ENCODE measurements around the gene RAD21L1. TPM values are rescaled to one million over a fixed set of nuclear protein-coding genes. Genes with fewer than 3 reads are reported as not detected.

RAD21L1 gene
- total and polyA plus RNA-seq, 2 donors (not counting 3 experiments of a cell fraction or from before 2014, with no cell fraction given) = 0.06 TPM; not detected in 1

DNA sequence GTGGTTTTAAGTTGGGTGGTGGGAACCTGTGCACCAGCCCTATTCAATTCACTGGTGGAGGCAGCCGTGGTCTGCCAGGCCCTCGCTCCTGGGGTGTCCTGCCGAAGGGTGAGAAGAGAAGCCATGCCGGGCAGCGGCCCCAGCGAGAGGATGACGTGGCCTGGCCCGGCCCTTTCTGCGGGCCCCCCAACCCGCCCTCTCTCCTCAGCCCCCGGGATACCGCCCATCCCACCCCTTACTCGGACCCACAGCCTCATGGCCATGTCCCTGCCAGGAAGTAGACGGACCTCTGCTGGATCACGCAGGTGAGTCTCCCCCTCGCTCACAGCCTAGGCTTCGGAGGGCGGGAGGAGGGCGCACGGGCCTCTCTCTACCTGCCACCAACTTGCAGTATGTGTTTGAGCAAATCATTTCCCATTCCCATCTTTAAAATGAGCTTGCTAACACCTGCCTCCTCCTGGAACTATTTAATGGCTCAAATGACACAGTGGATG is 70.3 kb downstream of the RAD21L1 start:
- intact Hi-C loops (cut with micrococcal nuclease) (no loop called here), dilution Hi-C loops (cut with MboI; ENCODE audit: extremely low pct_ligation_motif_present, low sequenced_read_pairs) (no loop called here)
- no TSS peak for BruUV-seq (replicated peaks)
- Histone ChIP-seq H3K36me3 (ENCODE audit: control insufficient read depth in 2 of 2, extremely low read depth in 1 of 2, insufficient read depth in 2 of 2, low read length in 2 of 2) (no peaks in the 10 kb centered on the region), H3K79me2 (ENCODE audit: control insufficient read depth, insufficient read depth, low read length) (no peaks in the 10 kb centered on the region), H3K9me1 (replicated peaks; ENCODE audit: control insufficient read depth, extremely low read depth, insufficient read depth, low read length) (no peaks in the 10 kb centered on the region), H3K27ac (ENCODE audit: insufficient read depth, low read depth, low read length) (no peak overlapping the region), H3K27me3 (ENCODE audit: control insufficient read depth in 2 of 2, insufficient read depth in 2 of 2, low read length in 2 of 2) (no peaks in the 10 kb centered on the region), H2AFZ (ENCODE audit: low read depth, low read length) (no peak overlapping the region), H3K9ac (replicated peaks; ENCODE audit: extremely low read depth, insufficient read depth, low read length) (no peak overlapping the region), H3K9me3 (replicated peaks; ENCODE audit: control insufficient read depth, insufficient read depth, low read length) (no peaks in the 10 kb centered on the region), H3K4me3 (replicated peaks in 1 of 3; ENCODE audit: insufficient read depth in 1 of 3, low read depth in 1 of 3, low read length in 3 of 3) (no peak overlapping the region), H3K4me1 (ENCODE audit: control insufficient read depth, extremely low read depth, insufficient read depth, low read length) (peaks cover 11% of the 10 kb centered on the region), H3K4me2 (ENCODE audit: insufficient read depth, low read length) (no peak overlapping the region), H4K20me1 (replicated peaks; ENCODE audit: control insufficient read depth, extremely low read depth, insufficient read depth, low read length) (no peaks in the 10 kb centered on the region)
- ChIA-PET POLR2A (no interaction called here), CTCF (no interaction called here)
- DNase-seq (ENCODE audit: low read depth, low spot score) (no peak), FAIRE-seq (no peak)
- no peak for TF ChIP-seq POLR2A (IDR thresholded peaks at IDR 0.05; ENCODE audit: low read depth, low read length)
- TF ChIP-seq EZH2 (IDR thresholded peaks at IDR 0.05; ENCODE audit: borderline replicate concordance, low read depth, low read length, severe bottlenecking) = no peak
- TF ChIP-seq JUN (IDR thresholded peaks at IDR 0.05; ENCODE audit: borderline replicate concordance, insufficient read depth, insufficient read length, low read depth) = no peak
- no peak for TF ChIP-seq FOS (IDR thresholded peaks at IDR 0.05; ENCODE audit: borderline replicate concordance, insufficient read depth, low read length)
- TF ChIP-seq CTCF (IDR thresholded peaks at IDR 0.05; ENCODE audit: extremely low read depth in 1 of 2, insufficient read depth in 1 of 2, low read depth in 1 of 2, low read length in 2 of 2) = no peak
- no peak for TF ChIP-seq POLR2AphosphoS5 (IDR thresholded peaks at IDR 0.05; ENCODE audit: insufficient read depth, low read depth, low read length)
- TF ChIP-seq GATA2 (IDR thresholded peaks at IDR 0.05; ENCODE audit: insufficient read depth, insufficient read length, low read depth, low read length) = no peak
- TF ChIP-seq MYC (IDR thresholded peaks at IDR 0.05; ENCODE audit: low read depth, low read length) = no peak
- TF ChIP-seq MAX (IDR thresholded peaks at IDR 0.05; ENCODE audit: insufficient read depth, insufficient read length) = no peak
